ENCODE measurements around the gene DENND1A. TPM values are rescaled to one million over a fixed set of nuclear protein-coding genes. Genes with fewer than 3 reads are reported as not detected.

The DENND1A gene
- total RNA-seq, 1 donor from 2014 or later, result 13.9 TPM

DNA sequence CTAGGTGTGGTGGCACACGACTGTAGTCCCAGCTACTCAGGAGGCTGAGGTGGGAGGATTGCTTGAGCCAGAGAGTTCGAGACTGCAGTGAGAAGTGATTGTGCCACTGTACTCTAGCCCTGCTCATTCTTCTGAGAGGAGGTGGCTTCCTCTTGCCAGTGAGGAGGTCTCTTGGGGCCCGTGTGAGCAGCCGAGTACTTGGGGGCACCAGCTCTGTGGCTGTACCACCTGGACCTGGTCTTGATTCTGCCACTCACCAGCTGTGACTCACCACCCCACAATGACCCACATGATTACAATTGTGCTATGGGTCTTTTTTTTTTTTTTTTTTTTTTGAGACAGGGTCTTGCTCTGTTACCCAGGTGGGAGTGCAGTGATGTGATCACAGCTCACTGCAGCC lies 592.0 kb downstream of the DENND1A start:
- no peak overlapping the region for H3K4me3 Mint-ChIP-seq (ENCODE audit: unreplicated experiment)
- TF ChIP-seq, protein P1, sequence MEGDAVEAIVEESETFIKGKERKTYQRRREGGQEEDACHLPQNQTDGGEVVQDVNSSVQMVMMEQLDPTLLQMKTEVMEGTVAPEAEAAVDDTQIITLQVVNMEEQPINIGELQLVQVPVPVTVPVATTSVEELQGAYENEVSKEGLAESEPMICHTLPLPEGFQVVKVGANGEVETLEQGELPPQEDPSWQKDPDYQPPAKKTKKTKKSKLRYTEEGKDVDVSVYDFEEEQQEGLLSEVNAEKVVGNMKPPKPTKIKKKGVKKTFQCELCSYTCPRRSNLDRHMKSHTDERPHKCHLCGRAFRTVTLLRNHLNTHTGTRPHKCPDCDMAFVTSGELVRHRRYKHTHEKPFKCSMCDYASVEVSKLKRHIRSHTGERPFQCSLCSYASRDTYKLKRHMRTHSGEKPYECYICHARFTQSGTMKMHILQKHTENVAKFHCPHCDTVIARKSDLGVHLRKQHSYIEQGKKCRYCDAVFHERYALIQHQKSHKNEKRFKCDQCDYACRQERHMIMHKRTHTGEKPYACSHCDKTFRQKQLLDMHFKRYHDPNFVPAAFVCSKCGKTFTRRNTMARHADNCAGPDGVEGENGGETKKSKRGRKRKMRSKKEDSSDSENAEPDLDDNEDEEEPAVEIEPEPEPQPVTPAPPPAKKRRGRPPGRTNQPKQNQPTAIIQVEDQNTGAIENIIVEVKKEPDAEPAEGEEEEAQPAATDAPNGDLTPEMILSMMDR (IDR thresholded peaks at IDR 0.05; ENCODE audit: partially characterized antibody, unreplicated experiment), result no peak
- no peaks in the 10 kb centered on the region for H3K36me3 Mint-ChIP-seq (ENCODE audit: unreplicated experiment)
- H3K4me1 Mint-ChIP-seq (ENCODE audit: low read depth, unreplicated experiment), result peaks cover 1% of the 10 kb centered on the region
- DNase-seq, result no peak
- H3K27ac Mint-ChIP-seq (ENCODE audit: unreplicated experiment), result no peak overlapping the region
- no peaks in the 10 kb centered on the region for H3K27me3 Mint-ChIP-seq (ENCODE audit: unreplicated experiment)
- H3K9me3 Mint-ChIP-seq (ENCODE audit: unreplicated experiment), result peaks cover 1% of the 10 kb centered on the region

DNA sequence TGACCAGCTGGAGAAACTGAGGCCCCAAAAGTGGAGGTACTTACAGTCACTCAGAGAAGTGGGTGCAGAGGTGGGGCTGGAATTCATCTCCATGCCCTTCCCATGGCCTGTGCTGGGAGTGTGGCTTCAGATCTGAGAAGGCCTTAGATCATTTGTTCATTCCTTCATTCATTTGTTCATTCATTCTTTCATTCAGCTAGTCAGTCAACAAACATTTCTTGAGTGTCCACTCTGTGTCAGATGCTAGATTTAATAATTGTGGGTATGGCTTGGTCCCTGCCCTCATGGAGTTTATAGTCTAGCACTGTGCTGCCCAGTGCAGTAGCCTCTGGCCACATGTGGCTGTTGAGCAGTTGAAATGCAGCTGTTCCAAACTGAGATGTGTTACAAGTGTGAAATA lies 593.0 kb downstream of the DENND1A start:
- peaks cover 1% of the 10 kb centered on the region for H3K4me1 Mint-ChIP-seq (ENCODE audit: low read depth, unreplicated experiment)
- DNase-seq, result no peak
- no peak overlapping the region for H3K27ac Mint-ChIP-seq (ENCODE audit: unreplicated experiment)

DNA sequence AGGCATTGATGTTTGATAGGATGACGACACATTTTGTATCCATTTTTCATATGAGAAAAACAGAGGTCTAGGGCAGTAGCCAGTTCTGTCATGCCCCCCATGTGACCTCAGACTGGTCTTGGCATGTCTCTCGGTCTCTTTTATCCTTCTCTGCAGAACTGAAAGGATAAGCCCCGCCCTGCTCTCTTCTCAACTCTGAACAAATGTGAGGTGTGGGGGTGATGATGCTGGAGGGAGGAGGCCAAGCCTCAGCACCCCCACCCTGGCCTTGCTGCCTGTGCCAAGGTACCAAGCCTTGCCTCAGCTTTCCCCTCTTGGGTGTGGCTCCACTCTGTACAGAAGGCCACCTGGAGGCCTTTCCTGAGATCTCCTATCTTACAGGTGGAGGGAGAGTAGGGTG lies 593.5 kb downstream of the DENND1A start:
- TF ChIP-seq, protein P1 (IDR thresholded peaks at IDR 0.05; ENCODE audit: partially characterized antibody, unreplicated experiment), result no peak
- Mint-ChIP-seq H3K27ac (ENCODE audit: unreplicated experiment) (no peak overlapping the region), H3K9me3 (ENCODE audit: unreplicated experiment) (peaks cover 1% of the 10 kb centered on the region), H3K36me3 (ENCODE audit: unreplicated experiment) (no peaks in the 10 kb centered on the region), H3K4me1 (ENCODE audit: low read depth, unreplicated experiment) (peaks cover 1% of the 10 kb centered on the region), H3K4me3 (ENCODE audit: unreplicated experiment) (no peak overlapping the region), H3K27me3 (ENCODE audit: unreplicated experiment) (peaks cover 5% of the 10 kb centered on the region)
- DNase-seq, result no peak

More for the DNA sequence above, 593.0 kb downstream of the DENND1A start:
- Mint-ChIP-seq H3K36me3 (ENCODE audit: unreplicated experiment) (no peaks in the 10 kb centered on the region), H3K27me3 (ENCODE audit: unreplicated experiment) (no peaks in the 10 kb centered on the region), H3K9me3 (ENCODE audit: unreplicated experiment) (peaks cover 1% of the 10 kb centered on the region), H3K4me3 (ENCODE audit: unreplicated experiment) (no peak overlapping the region)
- TF ChIP-seq, protein P1 (IDR thresholded peaks at IDR 0.05; ENCODE audit: partially characterized antibody, unreplicated experiment), result no peak

DNA sequence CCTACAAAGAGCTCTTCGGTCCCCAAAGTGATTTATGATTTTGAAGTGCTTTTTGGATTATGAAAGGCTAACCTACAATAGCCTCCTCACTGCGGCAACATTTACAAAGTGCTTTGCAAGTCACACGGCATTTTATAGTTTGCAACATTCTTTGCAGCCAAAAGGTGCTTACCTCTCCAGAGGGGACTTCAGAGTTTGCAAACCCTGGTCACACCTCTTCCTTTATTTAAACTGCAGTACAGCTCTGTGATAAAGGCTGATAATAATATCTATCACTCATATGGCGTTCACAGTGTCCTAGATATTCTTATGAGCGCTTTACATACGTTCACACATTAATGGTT lies 594.0 kb downstream of the DENND1A start:
- Mint-ChIP-seq H3K9me3 (ENCODE audit: unreplicated experiment) (peaks cover 1% of the 10 kb centered on the region), H3K36me3 (ENCODE audit: unreplicated experiment) (no peaks in the 10 kb centered on the region), H3K27ac (ENCODE audit: unreplicated experiment) (no peak overlapping the region), H3K4me1 (ENCODE audit: low read depth, unreplicated experiment) (peaks cover 1% of the 10 kb centered on the region), H3K27me3 (ENCODE audit: unreplicated experiment) (peaks cover 5% of the 10 kb centered on the region), H3K4me3 (ENCODE audit: unreplicated experiment) (no peak overlapping the region)
- TF ChIP-seq, protein P1 (IDR thresholded peaks at IDR 0.05; ENCODE audit: partially characterized antibody, unreplicated experiment), result no peak
- no peak for DNase-seq

DNA sequence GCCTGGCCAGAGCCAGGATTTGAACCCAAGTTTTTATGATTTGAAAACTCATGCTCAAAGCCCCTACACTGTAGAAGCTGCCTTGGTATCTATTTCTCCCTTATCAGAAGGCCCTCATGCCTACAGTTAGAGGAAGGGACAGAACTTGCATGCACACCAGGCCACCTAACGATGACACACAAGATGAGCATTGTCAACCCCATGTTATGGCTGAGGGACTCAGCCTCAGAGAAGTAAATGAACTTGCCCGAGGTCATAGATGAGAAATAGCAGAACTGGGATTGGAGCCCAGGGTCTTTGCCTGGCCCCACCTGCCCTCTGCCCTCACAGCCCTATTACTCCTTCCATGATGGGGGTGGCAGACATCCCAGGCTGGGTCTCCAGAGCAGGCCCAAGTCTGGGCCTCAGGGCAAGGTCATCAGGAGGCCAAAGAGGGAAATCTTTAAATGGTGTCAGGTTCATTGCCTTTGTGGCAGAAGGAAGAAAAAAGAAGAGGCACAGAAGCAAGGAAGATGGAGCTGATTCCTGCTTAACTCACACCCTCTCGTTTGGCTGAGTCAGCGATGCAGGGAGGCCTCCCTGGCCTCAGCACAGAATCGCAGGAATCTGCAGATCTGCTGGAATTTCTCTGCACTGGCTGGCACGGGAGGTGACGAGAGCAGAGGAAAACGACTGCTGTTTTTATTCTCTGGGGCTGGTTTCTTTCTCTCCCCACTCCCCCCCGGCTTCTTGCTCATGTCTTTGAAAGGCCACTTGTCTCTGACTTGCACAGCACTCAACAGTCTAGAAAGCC lies 594.5 kb downstream of the DENND1A start:
- Mint-ChIP-seq H3K36me3 (ENCODE audit: unreplicated experiment) (no peaks in the 10 kb centered on the region), H3K4me3 (ENCODE audit: unreplicated experiment) (no peak overlapping the region), H3K27me3 (ENCODE audit: unreplicated experiment) (peaks cover 5% of the 10 kb centered on the region), H3K9me3 (ENCODE audit: unreplicated experiment) (peaks cover 1% of the 10 kb centered on the region), H3K27ac (ENCODE audit: unreplicated experiment) (no peak overlapping the region), H3K4me1 (ENCODE audit: low read depth, unreplicated experiment) (peaks cover 1% of the 10 kb centered on the region)
- no peak for DNase-seq
- TF ChIP-seq, protein P1 (IDR thresholded peaks at IDR 0.05; ENCODE audit: partially characterized antibody, unreplicated experiment), result no peak

Measured in glutamatergic neuron (in vitro differentiated cells).